Measurements from ENCODE around the gene OR52K2. TPM values are rescaled to one million over a fixed set of nuclear protein-coding genes. Genes with fewer than 3 reads are reported as not detected.

OR52K2 gene
- total RNA-seq: not detected in 2 replicates

DNA sequence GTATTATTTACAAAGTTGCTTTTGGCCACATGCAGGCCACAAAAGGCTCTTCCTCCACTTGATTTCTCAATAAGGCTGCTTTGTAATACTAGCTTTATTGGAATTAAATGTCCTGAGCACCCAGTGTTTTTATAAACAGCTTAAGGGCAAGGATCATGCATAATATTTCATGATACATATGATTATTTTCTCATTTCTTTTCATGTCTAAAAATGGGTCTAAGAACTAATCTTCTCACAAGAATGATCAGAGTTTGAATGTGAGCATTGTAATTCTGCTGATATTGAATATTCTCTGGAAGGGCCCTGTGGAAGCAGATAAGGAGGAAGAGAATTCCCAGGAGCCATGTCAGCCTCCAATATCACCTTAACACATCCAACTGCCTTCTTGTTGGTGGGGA is at the start of gene OR52K2:
TSS of gene OR52K2 (plus strand) at position 301 of the 400 bp plus-strand sequence. CDS start at position 346, 45 bp downstream.

GRCh38 chr11:4482445-4482844 is 33.4 kb downstream of the OR52K2 start, which contains the start of gene OR52K1:
Gene OR52K1 (plus strand): TSS chr11:4482646. CDS start chr11:4488901, 6,255 bp downstream.

Other genes with a start within 250 kb of the OR52K2 start
- not detected in 2 replicates for gene OR52B4, start 80.9 kb upstream of the OR52K2 start, total RNA-seq
- gene TRIM21, start 55.6 kb upstream of the OR52K2 start, total RNA-seq: 37.4 and 44.1 TPM in 2 replicates
- gene OR52K1, start 33.4 kb downstream of the OR52K2 start, total RNA-seq: not detected in 2 replicates
- not detected in 2 replicates for gene OR52M1, start 95.9 kb downstream of the OR52K2 start, total RNA-seq
- not detected in 2 replicates for gene OR52I2, start 132.4 kb downstream of the OR52K2 start, total RNA-seq
- not detected in 2 replicates for gene OR52I1, start 144.7 kb downstream of the OR52K2 start, total RNA-seq
- gene TRIM68, start 158.9 kb downstream of the OR52K2 start, total RNA-seq: 7.4 and 12.7 TPM in 2 replicates
- gene OR51D1, start 188.2 kb downstream of the OR52K2 start, total RNA-seq: not detected in 2 replicates
- gene OR51E1, start 194.7 kb downstream of the OR52K2 start, total RNA-seq: not detected in 2 replicates
- gene OR51E2, start 248.6 kb downstream of the OR52K2 start, total RNA-seq: not detected in 2 replicates

Measured in mammary microvascular endothelial cell (primary cell).